HL-60/S4 treated with retinoic acid at 250 ng/mL for 4 days and 3 days (cell line): Measurements from ENCODE around the gene TAS1R3.

Source experiments
- in situ Hi-C: fragments of 300-500 bp; cut with MboI; formaldehyde crosslinking; loops from 2 replicates; pipeline ENCODE4 v1.7.0; 2022; ENCODE audit warnings: low sequenced_read_pairs

TAS1R3 gene

DNA sequence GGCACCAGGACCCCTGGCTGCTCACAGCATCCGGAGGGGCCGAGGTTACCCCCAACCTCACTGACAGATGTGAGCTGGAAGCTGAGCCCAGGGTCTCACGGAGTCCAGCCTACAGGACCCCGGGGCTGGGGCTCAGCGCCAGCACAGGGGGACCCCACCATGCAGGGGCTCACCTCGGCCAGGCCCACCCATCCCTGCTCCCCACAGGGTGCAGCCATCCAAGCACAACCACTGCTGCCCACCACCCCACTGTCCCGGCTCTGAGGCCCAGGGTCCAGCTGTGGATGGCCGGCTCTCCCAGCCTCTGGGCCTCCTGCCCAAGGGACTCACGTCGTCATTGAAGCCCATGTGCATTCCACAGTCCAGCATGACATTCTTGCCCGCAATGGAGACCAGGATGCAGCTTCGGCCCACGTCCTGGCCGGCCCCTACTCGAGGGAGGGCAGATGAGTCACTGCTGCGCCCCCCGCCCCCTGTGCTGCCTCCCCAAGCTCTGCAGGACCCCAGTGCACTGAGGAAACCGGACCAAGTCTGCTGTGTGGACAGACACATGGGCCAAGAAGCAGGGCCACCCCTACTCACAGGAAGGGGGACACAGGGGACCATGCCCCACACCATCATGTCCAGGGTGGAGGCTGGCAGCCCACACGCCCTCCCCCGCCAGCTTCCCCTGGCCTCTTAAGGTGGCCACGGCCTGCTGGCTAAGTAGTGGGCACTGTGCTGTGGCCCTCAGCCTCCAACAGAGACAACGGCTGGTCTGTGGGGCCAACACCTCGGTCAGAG, 10.2 kb upstream of the TAS1R3 start:
- in situ Hi-C loops: no loop called here

DNA sequence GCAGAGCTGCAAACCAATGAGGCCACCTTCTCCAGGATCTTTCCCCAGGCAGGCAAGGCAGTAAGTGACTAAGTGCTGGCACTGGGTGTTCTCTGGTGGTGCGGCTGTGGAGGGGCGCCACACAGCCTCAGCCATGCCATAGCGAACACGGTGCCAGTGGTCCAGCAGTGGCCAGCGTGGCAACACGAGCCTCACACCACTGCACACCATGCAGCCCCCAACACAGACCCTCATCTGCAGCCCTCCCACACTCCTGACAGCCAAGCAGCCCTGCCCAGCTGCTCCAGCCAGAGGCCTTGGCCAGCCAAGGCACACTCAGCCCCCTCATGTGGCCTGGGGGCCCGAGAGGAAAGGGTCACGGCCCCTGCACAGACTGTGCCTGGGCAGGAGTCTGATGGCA, 9.6 kb upstream of the TAS1R3 start:
- in situ Hi-C loops: no loop called here

DNA sequence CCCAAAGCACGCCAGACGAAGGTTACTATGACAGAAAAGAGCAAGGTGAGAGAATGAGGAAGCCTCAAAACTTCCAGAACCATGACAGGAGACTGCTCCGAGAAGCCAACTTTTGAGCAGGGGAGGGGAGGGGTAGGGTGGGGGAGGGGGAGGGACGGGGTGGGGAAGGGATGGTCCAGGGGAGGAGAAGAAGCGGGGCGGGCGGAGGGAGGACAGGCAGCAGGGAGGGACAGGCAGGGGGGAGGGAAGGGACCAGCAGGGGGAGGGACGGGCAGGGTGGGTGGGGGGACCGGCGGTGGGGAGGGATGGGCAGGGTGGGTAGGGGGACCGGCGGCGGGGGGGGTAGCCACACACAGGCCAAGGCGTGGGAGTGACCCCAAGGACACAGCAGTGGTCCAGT, 8.7 kb upstream of the TAS1R3 start:
- in situ Hi-C loops: no loop called here

DNA sequence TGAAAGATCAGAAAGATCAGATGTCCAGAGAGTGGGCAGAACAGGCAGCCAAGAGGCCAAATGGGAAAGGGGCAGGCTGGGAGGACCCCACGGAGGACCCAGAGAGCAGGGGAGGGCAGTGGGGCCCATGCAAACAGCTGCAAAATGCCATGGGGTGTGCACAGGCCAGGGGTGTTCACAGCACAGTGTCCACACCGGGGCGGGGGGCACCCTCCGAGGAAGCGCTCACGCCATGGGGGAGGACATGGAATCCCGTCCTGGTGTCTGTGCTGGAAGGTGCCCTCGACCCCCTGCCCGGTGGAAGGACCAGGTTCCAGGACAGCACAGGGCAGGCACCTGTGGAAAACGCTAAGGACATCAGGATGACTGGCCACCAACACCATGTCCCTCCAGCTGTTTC, 8.1 kb upstream of the TAS1R3 start:
- in situ Hi-C loops: no loop called here

DNA sequence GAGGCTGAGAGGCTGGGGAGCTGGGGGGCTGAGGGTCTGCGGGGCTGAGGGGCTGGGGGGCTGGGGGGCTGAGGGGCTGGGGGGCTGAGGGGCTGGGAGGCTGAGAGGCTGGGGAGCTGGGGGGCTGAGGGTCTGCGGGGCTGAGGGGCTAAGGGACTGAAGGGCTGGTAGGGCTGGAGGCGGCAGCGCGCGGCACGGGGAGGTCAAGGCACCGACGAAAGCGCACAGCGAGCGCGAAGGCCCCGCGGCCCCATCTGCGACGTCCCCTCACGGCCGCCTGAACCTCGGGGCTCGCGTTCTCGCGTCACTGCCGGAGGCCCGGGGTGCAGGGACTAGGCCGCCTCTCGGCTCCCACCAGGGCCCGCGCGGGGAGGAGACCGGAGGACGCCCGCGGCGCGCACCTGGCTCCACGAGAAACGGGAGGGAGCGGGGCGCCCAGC, 7.0 kb upstream of the TAS1R3 start:
- in situ Hi-C loops: no loop called here

DNA sequence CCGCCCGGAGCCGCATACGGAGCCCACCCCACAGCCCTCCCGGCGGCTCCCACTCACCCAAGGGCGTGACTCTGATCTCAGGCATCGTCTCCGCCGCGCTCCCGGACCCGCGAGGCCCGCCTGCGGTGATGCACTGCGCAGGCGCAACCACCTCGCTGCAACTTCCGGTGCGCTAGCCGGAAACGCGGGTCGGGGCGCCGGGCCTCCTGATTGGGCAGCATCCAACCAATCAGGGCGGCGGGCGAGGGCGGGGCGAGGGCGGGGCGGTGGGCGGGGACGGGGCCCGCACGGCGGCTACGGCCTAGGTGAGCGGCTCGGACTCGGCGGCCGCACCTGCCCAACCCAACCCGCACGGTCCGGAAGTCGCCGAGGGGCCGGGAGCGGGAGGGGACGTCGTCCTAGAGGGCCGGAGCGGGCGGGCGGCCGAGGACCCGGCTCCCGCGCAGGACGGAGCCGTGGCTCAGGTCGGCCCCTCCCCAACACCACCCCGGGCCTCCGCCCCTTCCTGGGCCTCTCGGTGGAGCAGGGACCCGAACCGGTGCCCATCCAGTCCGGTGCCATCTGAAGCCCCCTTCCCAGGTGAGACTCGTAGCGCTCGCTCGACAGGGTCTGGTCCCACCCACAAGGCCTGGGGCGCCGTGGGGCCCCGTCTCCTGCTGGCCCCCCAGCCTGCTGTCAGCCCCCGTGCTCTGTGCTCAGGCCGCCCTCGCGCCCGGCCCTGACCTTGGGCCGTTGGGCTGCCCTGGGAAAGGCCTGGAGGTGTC, 6.4 kb upstream of the TAS1R3 start, which contains the start of the genes CPTP and INTS11:
CPTP (plus strand) TSS at position 279 of the 764 bp plus-strand sequence. CDS start 2,109 bp downstream, outside the sequence.
INTS11 (minus strand) TSS at position 137 of the 764 bp plus-strand sequence; CDS start at position 85, 52 bp downstream.
- in situ Hi-C loops: no loop called here

DNA sequence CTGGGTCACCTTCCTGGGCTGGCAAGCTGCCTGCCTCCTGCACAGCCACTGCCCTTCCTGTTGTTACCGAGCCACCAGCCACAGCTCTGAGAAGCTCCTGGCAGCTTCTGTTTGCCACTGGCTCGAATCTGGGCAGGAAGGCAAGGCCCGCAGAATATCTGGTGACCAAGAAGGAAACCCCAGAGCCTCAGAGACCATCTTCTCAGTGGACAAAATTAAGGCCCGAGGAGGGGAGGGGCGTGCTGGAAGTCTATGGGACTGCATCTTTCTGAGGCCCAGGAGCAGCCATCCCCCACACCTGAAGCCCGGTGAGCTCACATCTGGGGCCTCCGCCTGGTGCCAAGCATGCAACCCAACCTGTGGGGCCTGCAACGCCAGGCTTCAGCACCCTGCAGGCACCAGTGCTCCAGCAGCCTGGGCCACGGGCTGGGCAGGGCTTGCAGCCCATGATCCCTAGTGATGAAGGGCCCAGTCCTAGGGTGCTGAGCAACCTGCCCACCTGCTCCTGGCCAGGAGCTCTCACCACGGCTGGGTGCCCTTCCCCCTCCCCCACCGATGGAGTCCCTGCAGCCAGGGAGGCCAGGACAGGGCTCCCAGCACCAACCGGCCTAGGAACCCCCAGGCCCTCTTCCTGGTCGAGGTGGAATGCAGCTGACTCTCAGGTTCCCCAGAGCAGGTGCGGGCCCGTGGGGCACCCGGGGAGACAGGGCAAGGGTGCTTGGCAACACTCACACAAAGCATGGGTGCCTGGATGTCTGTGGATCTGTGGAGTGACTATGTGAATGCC, 5.6 kb upstream of the TAS1R3 start:
- in situ Hi-C loops: no loop called here

DNA sequence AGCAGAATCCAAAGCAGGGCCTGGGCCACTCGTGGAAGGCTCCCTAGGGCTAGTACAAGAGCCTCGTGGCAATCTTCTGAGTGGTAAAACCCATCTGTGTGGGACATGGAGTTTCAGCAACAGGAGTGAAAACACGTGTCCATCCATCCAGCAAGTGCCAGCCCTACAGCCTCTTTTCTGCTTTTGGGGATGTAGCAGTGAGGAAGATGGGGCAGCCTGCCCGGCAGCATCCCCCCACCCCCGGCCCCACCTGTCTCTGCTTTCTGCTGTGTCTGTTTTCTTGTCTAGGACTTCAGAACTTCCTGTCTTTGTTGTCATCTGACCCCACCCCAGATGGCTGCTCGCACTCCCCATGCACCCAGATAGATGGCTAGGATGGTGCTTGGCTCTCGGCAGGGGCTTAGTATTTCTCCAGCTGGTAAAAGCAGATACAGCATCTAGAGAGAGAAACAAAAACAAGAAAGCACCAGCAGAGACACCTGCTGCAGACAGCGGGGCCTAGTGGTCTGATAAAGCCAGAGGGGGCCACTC, 4.9 kb upstream of the TAS1R3 start:
- in situ Hi-C loops: no loop called here

DNA sequence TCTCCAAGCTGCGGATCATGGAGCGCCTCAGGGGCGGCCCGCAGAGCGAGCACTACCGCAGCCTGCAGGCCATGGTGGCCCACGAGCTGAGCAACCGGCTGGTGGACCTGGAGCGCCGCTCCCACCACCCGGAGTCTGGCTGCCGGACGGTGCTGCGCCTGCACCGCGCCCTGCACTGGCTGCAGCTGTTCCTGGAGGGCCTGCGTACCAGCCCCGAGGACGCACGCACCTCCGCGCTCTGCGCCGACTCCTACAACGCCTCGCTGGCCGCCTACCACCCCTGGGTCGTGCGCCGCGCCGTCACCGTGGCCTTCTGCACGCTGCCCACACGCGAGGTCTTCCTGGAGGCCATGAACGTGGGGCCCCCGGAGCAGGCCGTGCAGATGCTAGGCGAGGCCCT, 3.8 kb upstream of the TAS1R3 start:
- in situ Hi-C loops: no loop called here

DNA sequence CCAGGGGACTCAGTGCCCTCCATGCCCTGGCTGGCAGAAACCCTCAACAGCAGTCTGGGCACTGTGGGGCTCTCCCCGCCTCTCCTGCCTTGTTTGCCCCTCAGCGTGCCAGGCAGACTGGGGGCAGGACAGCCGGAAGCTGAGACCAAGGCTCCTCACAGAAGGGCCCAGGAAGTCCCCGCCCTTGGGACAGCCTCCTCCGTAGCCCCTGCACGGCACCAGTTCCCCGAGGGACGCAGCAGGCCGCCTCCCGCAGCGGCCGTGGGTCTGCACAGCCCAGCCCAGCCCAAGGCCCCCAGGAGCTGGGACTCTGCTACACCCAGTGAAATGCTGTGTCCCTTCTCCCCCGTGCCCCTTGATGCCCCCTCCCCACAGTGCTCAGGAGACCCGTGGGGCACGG, 2.8 kb upstream of the TAS1R3 start:
- in situ Hi-C loops: no loop called here

DNA sequence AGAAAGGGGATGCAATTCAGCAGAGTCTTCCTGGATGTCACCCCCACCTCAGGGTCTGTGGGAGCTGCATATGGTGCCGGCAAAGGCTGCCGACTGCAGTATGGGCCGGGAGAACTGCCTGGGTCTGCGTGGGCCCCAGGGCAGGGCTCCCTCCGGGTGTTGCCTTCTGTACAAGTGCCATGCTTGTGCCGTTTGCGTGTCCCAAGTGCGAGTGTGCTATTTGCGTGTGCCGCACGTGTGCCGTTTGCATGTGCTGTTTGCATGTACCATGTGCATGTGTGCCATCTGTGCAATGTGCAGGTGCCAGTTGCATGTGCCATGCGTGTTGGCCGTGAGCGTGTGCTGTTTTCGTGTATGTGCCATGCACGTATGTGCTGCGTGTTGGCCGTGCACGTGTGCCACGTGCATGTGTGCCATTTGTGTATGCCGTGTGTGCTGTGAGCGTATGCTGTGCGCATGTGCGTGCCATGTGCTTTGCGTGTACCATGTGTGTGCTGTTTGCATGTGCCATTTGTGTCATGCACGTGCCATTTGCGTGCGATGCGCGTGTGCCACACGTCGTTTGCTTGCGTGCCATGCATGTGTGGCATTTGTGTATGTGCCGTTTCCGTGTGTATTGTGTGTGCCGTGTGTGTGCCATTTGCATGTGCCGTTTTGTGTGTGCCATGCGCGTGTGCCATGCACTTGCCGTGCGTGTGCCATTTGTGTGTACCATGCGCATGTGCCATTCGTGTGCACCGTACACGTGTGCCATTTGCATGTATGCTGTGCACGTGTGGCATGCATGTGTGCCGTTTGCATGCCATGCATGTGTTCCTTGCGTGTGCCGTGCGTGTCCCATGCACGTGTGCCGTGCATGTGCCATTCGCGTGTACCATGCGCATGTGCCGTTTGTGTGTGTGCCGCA, 1.5 kb upstream of the TAS1R3 start:
- in situ Hi-C loops: no loop called here

DNA sequence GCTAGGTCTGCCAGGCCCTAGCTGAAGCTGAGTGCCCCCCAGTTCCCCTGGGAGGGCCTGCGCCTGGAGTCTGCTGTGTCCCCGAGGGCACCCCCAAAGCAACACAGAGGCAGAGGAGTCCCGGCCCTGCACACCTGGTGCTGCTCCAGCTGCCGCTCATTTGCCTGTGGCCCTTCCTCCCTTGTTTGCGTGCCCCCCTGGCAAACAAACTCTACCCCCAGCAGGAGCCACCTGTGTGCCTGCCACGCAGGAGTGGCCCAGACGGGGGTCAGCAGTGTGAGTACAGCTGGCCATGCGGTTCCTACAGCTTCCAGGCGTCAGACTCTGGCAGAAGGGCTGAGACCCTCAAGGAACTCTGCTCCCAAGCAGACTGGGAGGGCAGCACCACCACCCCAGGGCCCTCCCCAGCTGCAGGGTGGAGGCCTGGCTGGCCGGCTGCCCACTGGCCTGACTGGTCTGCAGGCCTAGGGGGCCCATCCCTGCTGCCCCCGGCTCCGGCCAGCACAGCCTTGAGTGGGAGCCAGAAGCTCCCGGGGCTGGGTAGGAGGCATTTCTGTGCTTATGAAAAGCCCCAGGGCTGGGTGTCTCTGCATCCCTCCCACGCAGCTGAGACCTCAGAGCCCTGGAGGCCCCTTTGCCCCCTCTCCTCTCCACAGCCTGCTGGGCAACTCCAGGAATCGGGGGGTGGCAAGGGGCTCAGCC, 563 bp upstream of the TAS1R3 start:
- in situ Hi-C loops: no loop called here

DNA sequence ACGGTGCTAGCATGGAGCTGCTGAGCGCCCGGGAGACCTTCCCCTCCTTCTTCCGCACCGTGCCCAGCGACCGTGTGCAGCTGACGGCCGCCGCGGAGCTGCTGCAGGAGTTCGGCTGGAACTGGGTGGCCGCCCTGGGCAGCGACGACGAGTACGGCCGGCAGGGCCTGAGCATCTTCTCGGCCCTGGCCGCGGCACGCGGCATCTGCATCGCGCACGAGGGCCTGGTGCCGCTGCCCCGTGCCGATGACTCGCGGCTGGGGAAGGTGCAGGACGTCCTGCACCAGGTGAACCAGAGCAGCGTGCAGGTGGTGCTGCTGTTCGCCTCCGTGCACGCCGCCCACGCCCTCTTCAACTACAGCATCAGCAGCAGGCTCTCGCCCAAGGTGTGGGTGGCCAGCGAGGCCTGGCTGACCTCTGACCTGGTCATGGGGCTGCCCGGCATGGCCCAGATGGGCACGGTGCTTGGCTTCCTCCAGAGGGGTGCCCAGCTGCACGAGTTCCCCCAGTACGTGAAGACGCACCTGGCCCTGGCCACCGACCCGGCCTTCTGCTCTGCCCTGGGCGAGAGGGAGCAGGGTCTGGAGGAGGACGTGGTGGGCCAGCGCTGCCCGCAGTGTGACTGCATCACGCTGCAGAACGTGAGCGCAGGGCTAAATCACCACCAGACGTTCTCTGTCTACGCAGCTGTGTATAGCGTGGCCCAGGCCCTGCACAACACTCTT, 1.1 kb downstream of the TAS1R3 start:
- in situ Hi-C loops: no loop called here

DNA sequence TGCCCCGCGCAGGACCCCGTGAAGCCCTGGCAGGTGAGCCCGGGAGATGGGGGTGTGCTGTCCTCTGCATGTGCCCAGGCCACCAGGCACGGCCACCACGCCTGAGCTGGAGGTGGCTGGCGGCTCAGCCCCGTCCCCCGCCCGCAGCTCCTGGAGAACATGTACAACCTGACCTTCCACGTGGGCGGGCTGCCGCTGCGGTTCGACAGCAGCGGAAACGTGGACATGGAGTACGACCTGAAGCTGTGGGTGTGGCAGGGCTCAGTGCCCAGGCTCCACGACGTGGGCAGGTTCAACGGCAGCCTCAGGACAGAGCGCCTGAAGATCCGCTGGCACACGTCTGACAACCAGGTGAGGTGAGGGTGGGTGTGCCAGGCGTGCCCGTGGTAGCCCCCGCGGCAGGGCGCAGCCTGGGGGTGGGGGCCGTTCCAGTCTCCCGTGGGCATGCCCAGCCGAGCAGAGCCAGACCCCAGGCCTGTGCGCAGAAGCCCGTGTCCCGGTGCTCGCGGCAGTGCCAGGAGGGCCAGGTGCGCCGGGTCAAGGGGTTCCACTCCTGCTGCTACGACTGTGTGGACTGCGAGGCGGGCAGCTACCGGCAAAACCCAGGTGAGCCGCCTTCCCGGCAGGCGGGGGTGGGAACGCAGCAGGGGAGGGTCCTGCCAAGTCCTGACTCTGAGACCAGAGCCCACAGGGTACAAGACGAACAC, 1.8 kb downstream of the TAS1R3 start:
- in situ Hi-C loops: no loop called here

DNA sequence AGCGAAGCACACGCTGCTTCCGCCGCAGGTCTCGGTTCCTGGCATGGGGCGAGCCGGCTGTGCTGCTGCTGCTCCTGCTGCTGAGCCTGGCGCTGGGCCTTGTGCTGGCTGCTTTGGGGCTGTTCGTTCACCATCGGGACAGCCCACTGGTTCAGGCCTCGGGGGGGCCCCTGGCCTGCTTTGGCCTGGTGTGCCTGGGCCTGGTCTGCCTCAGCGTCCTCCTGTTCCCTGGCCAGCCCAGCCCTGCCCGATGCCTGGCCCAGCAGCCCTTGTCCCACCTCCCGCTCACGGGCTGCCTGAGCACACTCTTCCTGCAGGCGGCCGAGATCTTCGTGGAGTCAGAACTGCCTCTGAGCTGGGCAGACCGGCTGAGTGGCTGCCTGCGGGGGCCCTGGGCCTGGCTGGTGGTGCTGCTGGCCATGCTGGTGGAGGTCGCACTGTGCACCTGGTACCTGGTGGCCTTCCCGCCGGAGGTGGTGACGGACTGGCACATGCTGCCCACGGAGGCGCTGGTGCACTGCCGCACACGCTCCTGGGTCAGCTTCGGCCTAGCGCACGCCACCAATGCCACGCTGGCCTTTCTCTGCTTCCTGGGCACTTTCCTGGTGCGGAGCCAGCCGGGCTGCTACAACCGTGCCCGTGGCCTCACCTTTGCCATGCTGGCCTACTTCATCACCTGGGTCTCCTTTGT, 2.6 kb downstream of the TAS1R3 start:
- in situ Hi-C loops: no loop called here

DNA sequence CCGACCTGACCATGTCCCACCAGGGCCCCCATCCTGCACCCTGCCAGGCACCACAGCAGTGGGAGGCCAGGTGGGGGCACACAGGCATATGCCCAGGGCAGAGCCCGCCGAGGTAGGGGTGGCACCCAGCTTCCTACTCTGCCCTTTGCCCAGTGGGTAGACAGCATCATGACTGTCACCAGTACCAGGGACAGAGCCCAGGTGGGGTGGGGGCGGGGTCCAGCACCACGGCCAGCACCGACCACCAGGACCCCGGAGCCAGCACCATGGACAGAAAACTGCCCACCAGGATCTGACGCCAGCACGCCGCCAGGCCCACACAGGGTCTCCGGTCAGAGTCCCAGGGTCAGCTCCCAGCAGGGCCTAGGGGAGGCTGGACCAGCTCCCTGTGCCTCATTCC, 3.8 kb downstream of the TAS1R3 start:
- in situ Hi-C loops: no loop called here

DNA sequence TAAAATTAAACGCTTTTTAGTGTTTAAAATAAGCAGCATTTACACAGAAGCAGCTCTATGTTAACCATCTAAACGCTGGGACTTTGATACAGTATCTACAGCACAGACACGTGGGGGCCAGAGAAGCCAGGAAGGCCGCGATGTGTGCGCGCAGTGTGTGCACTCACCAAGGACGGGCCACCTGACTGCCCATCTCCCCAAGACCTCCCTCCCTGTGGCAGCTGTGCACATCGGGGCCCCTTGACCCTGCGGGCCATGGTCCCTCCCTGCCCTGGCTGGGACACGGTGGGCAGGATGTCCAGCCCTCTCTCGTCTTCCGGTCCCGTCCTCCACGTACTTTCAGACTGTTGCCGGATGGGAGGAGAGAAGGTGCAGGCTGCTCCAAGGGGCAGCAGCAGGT, 4.2 kb downstream of the TAS1R3 start:
- in situ Hi-C loops: no loop called here
